K562 (cell line): ENCODE measurements around the gene SYT3. TPM values are rescaled to one million over a fixed set of nuclear protein-coding genes. Genes with fewer than 3 reads are reported as not detected.

Source experiments
- ESRRB ChIP-seq: fragments of 250-450 bp; sonication (Bioruptor Pico); IDR thresholded peaks from 2 replicates; pipeline ENCODE4 v1.5.0; 2020; ENCODE audit warnings: mild to moderate bottlenecking, moderate library complexity, borderline replicate concordance
- FOXA1 ChIP-seq: fragments of 450-650 bp; IDR thresholded peaks from 2 replicates; pipeline ENCODE4 v1.6.1; 2016; ENCODE audit warnings: mild to moderate bottlenecking, borderline replicate concordance
- FOXO4 ChIP-seq: fragments of 450-650 bp; formaldehyde crosslinking; IDR thresholded peaks from 2 replicates; pipeline ENCODE4 v1.4.0; 2020; ENCODE audit warnings: mild to moderate bottlenecking, moderate library complexity
- GABPA ChIP-seq: fragments of 200-800 bp; sonication (Bioruptor generic); conservative IDR thresholded peaks from 2 replicates; pipeline ENCODE4 v1.6.1; 2016; ENCODE audit warnings: low read depth, missing genetic modification characterization, missing compliant biosample characterization
- GATAD2A ChIP-seq: fragments of 450-650 bp; IDR thresholded peaks from 2 replicates; pipeline ENCODE4 v1.6.1; 2017
- NBN ChIP-seq: fragments of 450-650 bp; IDR thresholded peaks from 2 replicates; pipeline ENCODE4 v1.6.1; 2016; ENCODE audit warnings: low read depth, mild to moderate bottlenecking
- NELFE ChIP-seq: IDR thresholded peaks from 2 replicates; pipeline ENCODE4 v1.6.1; 2011; ENCODE audit warnings: mild to moderate bottlenecking; ENCODE audit not compliant: insufficient read depth, insufficient read length
- STAT5B ChIP-seq: fragments of 250-450 bp; sonication (Bioruptor Pico); IDR thresholded peaks from 2 replicates; pipeline ENCODE4 v1.8.0; 2021; ENCODE audit warnings: mild to moderate bottlenecking, inconsistent platforms
- TCF7 ChIP-seq: sonication (generic); IDR thresholded peaks from 2 replicates; pipeline ENCODE4 v1.6.1; 2016; ENCODE audit warnings: antibody characterized with exemption, borderline replicate concordance
- ZBTB2 ChIP-seq: fragments of 450-650 bp; IDR thresholded peaks from 2 replicates; pipeline ENCODE4 v1.6.1; 2016; ENCODE audit warnings: antibody characterized with exemption
- polyA plus RNA-seq, 8 experiments: library from polyadenylated mRNA; depleted of rRNA in 4 of 8; stranded (reverse) in 5 of 8; unstranded in 3 of 8; fragments of >200 nt; fragmentation: Nextera tagmentation in 2 of 8; fragmentation: Illumina TruSeq in 1 of 8; extraction: Ambion mirVana in 2 of 8; extraction: Trizol in 1 of 8; gene quantifications; 2 replicates each; pipeline versions ENCODE4 v1.2.1 to v1.2.3, GENCODE V29; 2011 to 2014; ENCODE audit warnings: inconsistent platforms in 1 of 8, missing spikeins in 1 of 8
- total RNA-seq, 7 experiments: library from RNA; depleted of rRNA in 6 of 7; stranded (reverse); fragments of >200 nt in 6 of 7; fragmentation: Illumina TruSeq in 2 of 7; extraction: Trizol in 2 of 7; gene quantifications; 2 replicates each; pipeline versions ENCODE4 v1.2.1 to v1.2.3, GENCODE V29; 2011 to 2021; ENCODE audit warnings: low replicate concordance in 1 of 7
- TF ChIP-seq, protein P1 (sequence below): fragments of 200-400 bp; formaldehyde crosslinking; IDR thresholded peaks from 2 replicates; pipeline ENCODE4 v1.6.1; 2017; ENCODE audit warnings: mild to moderate bottlenecking, low read depth, low read length, moderate library complexity
- TF ChIP-seq, protein P2 (sequence below), 2 experiments: fragments of 150-350 bp in 1 of 2; IDR thresholded peaks; 2 replicates each; pipeline ENCODE4 v1.6.1; 2012 to 2016; ENCODE audit warnings: low read depth in 2 of 2, low read length in 2 of 2, mild to moderate bottlenecking in 1 of 2, moderate library complexity in 1 of 2
- TF ChIP-seq, protein P3 (sequence below): fragments of 450-650 bp; IDR thresholded peaks from 2 replicates; pipeline ENCODE4 v1.6.1; 2016; ENCODE audit warnings: low read depth, mild to moderate bottlenecking, moderate library complexity

The SYT3 gene
- total and polyA plus RNA-seq, 9 of the 15 experiments (the other 6 are each of a cell fraction or from before 2014, with no cell fraction given) = 0.36 to 2.0 (median 0.54) TPM; not detected in 2

DNA sequence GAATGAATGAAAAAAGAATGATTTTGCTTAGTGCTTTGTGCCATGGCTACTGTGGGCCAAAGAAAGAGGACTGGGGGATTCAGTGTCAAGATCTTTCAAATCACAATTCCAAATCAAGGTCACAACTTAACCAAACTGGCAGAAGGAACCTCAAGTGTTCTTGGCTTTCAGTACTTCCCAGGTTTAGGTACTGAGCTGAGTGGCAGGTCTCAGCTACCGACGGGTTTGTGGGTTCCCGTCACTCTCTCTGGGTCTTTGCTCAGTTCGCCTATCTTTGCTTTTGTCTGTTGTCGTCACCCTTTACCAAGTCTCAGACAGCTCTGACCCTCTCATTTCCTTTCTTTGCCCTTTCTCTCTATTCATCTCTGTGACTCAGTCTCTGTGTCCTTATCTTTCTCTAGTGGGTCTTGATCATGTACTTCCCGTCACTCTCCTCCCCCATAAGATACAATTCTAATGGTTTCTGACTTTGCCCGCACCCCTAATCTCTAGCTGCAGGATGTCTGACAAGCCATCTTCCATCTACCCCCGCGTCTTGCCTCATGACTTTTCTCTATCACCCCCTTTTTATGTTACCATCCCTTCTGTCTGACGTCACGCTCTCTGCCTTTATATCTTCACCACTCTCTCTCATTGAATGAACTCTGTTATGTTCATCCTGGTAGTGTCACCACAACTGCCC is 38.1 kb downstream of the SYT3 start (continued):
- TF ChIP-seq FOXO4 (CRISPR knock-in tag) (no peak), GATAD2A (peak; percentile 91), NBN (peak; percentile 96), ZBTB2 (peak; percentile 94), ESRRB (CRISPR knock-in tag) (no peak), FOXA1 (no peak), TCF7 (no peak), GABPA (peak; percentile 69), STAT5B (CRISPR knock-in tag) (no peak), NELFE (no peak)
- TF ChIP-seq, protein P1, sequence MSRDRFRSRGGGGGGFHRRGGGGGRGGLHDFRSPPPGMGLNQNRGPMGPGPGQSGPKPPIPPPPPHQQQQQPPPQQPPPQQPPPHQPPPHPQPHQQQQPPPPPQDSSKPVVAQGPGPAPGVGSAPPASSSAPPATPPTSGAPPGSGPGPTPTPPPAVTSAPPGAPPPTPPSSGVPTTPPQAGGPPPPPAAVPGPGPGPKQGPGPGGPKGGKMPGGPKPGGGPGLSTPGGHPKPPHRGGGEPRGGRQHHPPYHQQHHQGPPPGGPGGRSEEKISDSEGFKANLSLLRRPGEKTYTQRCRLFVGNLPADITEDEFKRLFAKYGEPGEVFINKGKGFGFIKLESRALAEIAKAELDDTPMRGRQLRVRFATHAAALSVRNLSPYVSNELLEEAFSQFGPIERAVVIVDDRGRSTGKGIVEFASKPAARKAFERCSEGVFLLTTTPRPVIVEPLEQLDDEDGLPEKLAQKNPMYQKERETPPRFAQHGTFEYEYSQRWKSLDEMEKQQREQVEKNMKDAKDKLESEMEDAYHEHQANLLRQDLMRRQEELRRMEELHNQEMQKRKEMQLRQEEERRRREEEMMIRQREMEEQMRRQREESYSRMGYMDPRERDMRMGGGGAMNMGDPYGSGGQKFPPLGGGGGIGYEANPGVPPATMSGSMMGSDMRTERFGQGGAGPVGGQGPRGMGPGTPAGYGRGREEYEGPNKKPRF = no peak
- TF ChIP-seq, protein P2, sequence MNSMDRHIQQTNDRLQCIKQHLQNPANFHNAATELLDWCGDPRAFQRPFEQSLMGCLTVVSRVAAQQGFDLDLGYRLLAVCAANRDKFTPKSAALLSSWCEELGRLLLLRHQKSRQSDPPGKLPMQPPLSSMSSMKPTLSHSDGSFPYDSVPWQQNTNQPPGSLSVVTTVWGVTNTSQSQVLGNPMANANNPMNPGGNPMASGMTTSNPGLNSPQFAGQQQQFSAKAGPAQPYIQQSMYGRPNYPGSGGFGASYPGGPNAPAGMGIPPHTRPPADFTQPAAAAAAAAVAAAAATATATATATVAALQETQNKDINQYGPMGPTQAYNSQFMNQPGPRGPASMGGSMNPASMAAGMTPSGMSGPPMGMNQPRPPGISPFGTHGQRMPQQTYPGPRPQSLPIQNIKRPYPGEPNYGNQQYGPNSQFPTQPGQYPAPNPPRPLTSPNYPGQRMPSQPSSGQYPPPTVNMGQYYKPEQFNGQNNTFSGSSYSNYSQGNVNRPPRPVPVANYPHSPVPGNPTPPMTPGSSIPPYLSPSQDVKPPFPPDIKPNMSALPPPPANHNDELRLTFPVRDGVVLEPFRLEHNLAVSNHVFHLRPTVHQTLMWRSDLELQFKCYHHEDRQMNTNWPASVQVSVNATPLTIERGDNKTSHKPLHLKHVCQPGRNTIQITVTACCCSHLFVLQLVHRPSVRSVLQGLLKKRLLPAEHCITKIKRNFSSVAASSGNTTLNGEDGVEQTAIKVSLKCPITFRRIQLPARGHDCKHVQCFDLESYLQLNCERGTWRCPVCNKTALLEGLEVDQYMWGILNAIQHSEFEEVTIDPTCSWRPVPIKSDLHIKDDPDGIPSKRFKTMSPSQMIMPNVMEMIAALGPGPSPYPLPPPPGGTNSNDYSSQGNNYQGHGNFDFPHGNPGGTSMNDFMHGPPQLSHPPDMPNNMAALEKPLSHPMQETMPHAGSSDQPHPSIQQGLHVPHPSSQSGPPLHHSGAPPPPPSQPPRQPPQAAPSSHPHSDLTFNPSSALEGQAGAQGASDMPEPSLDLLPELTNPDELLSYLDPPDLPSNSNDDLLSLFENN (IDR thresholded peaks at IDR 0.05; ENCODE audit: low read depth in 2 of 2, low read length in 2 of 2) = peak in 1 of 2 experiments; percentile 90; a peak in 2 of 4 replicates
- TF ChIP-seq, protein P3, sequence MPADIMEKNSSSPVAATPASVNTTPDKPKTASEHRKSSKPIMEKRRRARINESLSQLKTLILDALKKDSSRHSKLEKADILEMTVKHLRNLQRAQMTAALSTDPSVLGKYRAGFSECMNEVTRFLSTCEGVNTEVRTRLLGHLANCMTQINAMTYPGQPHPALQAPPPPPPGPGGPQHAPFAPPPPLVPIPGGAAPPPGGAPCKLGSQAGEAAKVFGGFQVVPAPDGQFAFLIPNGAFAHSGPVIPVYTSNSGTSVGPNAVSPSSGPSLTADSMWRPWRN = peak; percentile 90
